Measurements from ENCODE around the gene NOD2.

The NOD2 gene

GRCh38 chr16:50670476-50670875 is 22.9 kb upstream of the NOD2 start:
- no peak for DNase-seq (ENCODE audit: low read depth)

- no peak for DNase-seq (ENCODE audit: low read depth)
Measured at GRCh38 chr16:50671644-50672260, 21.7 kb upstream of the NOD2 start.

- no peak for DNase-seq (ENCODE audit: low read depth)
Measured at GRCh38 chr16:50673496-50674275, 19.7 kb upstream of the NOD2 start.

- no peak for DNase-seq (ENCODE audit: low read depth)
Measured at GRCh38 chr16:50674831-50675230, 18.6 kb upstream of the NOD2 start.

- DNase-seq (ENCODE audit: low read depth): no peak
Measured at GRCh38 chr16:50675686-50676610, 17.5 kb upstream of the NOD2 start.

GRCh38 chr16:50676684-50677225 is 16.7 kb upstream of the NOD2 start:
- no peak for DNase-seq (ENCODE audit: low read depth)

- DNase-seq (ENCODE audit: low read depth): no peak
Measured at GRCh38 chr16:50677351-50677750, 16.1 kb upstream of the NOD2 start.

- DNase-seq (ENCODE audit: low read depth): no peak
Measured at GRCh38 chr16:50678531-50678930, 14.9 kb upstream of the NOD2 start.

- no peak for DNase-seq (ENCODE audit: low read depth)
Measured at GRCh38 chr16:50679266-50679665, 14.1 kb upstream of the NOD2 start.

GRCh38 chr16:50679676-50680555 is 13.5 kb upstream of the NOD2 start:
- DNase-seq (ENCODE audit: low read depth): no peak

- DNase-seq (ENCODE audit: low read depth): no peak
Measured at GRCh38 chr16:50680556-50680893, 12.9 kb upstream of the NOD2 start.

GRCh38 chr16:50681021-50681885 is 12.2 kb upstream of the NOD2 start, which contains the start of gene SNX20:
Gene SNX20, minus strand, starts transcription at chr16:50681312. Its CDS starts 3,786 bp downstream, at chr16:50677526.
- peak; percentile 59 for DNase-seq (ENCODE audit: low read depth)

GRCh38 chr16:50683689-50684374 is 9.6 kb upstream of the NOD2 start:
- DNase-seq (ENCODE audit: low read depth): no peak

- no peak for DNase-seq (ENCODE audit: low read depth)
Measured at GRCh38 chr16:50684823-50685461, 8.5 kb upstream of the NOD2 start.

GRCh38 chr16:50685462-50686063 is 7.8 kb upstream of the NOD2 start:
- no peak for DNase-seq (ENCODE audit: low read depth)

GRCh38 chr16:50688083-50688482 is 5.3 kb upstream of the NOD2 start:
- DNase-seq (ENCODE audit: low read depth): no peak

GRCh38 chr16:50688867-50689266 is 4.5 kb upstream of the NOD2 start:
- DNase-seq (ENCODE audit: low read depth): no peak

- DNase-seq (ENCODE audit: low read depth): no peak
Measured at GRCh38 chr16:50690177-50690576, 3.2 kb upstream of the NOD2 start.

- no peak for DNase-seq (ENCODE audit: low read depth)
Measured at GRCh38 chr16:50692644-50692998, 785 bp upstream of the NOD2 start.
